NCI-H526 (cell line): Measurements from ENCODE around the gene LMNA.
A peak's percentile ranks its signal among the peaks of the same experiment; 100 is the strongest.
"Not testable (repeated sequence)": the region's sequence is repeated elsewhere in the genome, so short reads cannot be mapped to it uniquely, and the experiment has no call there.

Source experiments
- DNase-seq, 2 experiments: peaks; one replicate each; lab custom pipeline; 2025; lab: John Stamatoyannopoulos, UW

Gene LMNA

GRCh38 chr1:156114101-156114918 is at the start of gene LMNA:
TSS of gene LMNA (plus strand) at chr1:156114711. CDS start at chr1:156114919, 208 bp downstream.
- DNase-seq = peak; percentile 66 to 95

- no peak for DNase-seq
Measured at GRCh38 chr1:156065212-156065611, 49.3 kb upstream of the LMNA start.

- no peak for DNase-seq
Measured at GRCh38 chr1:156065871-156066270, 48.6 kb upstream of the LMNA start.

- no peak for DNase-seq
Measured at GRCh38 chr1:156067262-156067661, 47.2 kb upstream of the LMNA start.

- no peak for DNase-seq
Measured at GRCh38 chr1:156069490-156070455, 44.7 kb upstream of the LMNA start.

GRCh38 chr1:156070548-156070947 is 44.0 kb upstream of the LMNA start:
- no peak for DNase-seq

GRCh38 chr1:156071332-156071816 is 43.1 kb upstream of the LMNA start:
- DNase-seq = not testable (repeated sequence)

- DNase-seq = no peak
Measured at GRCh38 chr1:156072251-156072650, 42.3 kb upstream of the LMNA start.

- no peak for DNase-seq
Measured at GRCh38 chr1:156073110-156073687, 41.3 kb upstream of the LMNA start.

- no peak for DNase-seq
Measured at GRCh38 chr1:156073740-156074139, 40.8 kb upstream of the LMNA start.

- no peak for DNase-seq
Measured at GRCh38 chr1:156074661-156075060, 39.9 kb upstream of the LMNA start.

- no peak for DNase-seq
Measured at GRCh38 chr1:156075162-156075561, 39.3 kb upstream of the LMNA start.

GRCh38 chr1:156075775-156076204 is 38.7 kb upstream of the LMNA start:
- DNase-seq = no peak

GRCh38 chr1:156076609-156077429 is 37.7 kb upstream of the LMNA start:
- no peak for DNase-seq

- no peak for DNase-seq
Measured at GRCh38 chr1:156077430-156077760, 37.1 kb upstream of the LMNA start.

- no peak for DNase-seq
Measured at GRCh38 chr1:156078728-156079127, 35.8 kb upstream of the LMNA start.

GRCh38 chr1:156079762-156080161 is 34.7 kb upstream of the LMNA start:
- DNase-seq = no peak

GRCh38 chr1:156080241-156080862 is 34.2 kb upstream of the LMNA start:
- no peak for DNase-seq

GRCh38 chr1:156080863-156081179 is 33.7 kb upstream of the LMNA start:
- DNase-seq = no peak

- DNase-seq = peak in 1 of 2 experiments; percentile 76
Measured at GRCh38 chr1:156081180-156081916, 33.2 kb upstream of the LMNA start.
